WTC11 (cell line): Measurements from ENCODE around the gene KIAA0930.

ENCODE experiments used
- ATF3 ChIP-seq: sonication (generic); formaldehyde crosslinking; conservative IDR thresholded peaks from 2 replicates; pipeline ENCODE4 v1.8.1; 2022; ENCODE audit warnings: mild to moderate bottlenecking, missing genetic modification reagents
- CREB1 ChIP-seq: sonication (generic); formaldehyde crosslinking; IDR thresholded peaks from 2 replicates; pipeline ENCODE4 v1.8.0; 2023; ENCODE audit warnings: mild to moderate bottlenecking, missing genetic modification reagents
- FOXJ3 ChIP-seq: sonication (generic); formaldehyde crosslinking; IDR thresholded peaks from 2 replicates; pipeline ENCODE4 v1.9.0; 2021; ENCODE audit warnings: missing genetic modification reagents, mild to moderate bottlenecking, borderline replicate concordance
- MXD4 ChIP-seq: fragments of 250-450 bp; sonication (Bioruptor Pico); IDR thresholded peaks from 2 replicates; pipeline ENCODE4 v1.8.0; 2021; ENCODE audit warnings: mild to moderate bottlenecking, moderate library complexity, borderline replicate concordance
- NR3C1 ChIP-seq: sonication (generic); formaldehyde crosslinking; conservative IDR thresholded peaks from 2 replicates; pipeline ENCODE4 v1.8.1; 2023; ENCODE audit warnings: low read depth, mild to moderate bottlenecking, missing genetic modification reagents
- TF ChIP-seq, protein P1 (sequence below): fragments of 200-600 bp; IDR thresholded peaks from 2 replicates; pipeline ENCODE4 v1.8.0; 2022; ENCODE audit warnings: antibody characterized with exemption
- TF ChIP-seq, protein P2 (sequence below): sonication (generic); formaldehyde crosslinking; IDR thresholded peaks from 2 replicates; pipeline ENCODE4 v1.8.0; 2022; ENCODE audit warnings: missing genetic modification reagents

DNA sequence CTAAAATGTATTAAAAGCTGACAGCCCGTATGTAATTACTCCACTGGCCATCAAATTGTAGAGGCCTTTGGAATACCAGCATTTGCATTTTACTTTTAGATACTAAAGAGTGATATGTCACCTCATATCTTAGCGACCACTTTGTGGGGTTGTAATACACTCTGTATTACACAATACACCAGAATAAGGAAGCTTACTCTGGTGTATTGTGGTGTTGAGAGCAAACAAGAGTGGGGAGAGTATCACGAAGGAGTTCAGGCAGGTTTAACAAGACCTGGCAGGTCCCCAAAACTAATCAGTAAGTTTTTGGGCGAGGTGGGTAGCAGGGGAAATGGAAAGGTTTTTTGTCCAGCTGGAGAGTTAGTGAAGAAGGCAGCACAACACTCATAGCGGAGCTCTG is 73.8 kb downstream of the KIAA0930 start:
- TF ChIP-seq, protein P1, sequence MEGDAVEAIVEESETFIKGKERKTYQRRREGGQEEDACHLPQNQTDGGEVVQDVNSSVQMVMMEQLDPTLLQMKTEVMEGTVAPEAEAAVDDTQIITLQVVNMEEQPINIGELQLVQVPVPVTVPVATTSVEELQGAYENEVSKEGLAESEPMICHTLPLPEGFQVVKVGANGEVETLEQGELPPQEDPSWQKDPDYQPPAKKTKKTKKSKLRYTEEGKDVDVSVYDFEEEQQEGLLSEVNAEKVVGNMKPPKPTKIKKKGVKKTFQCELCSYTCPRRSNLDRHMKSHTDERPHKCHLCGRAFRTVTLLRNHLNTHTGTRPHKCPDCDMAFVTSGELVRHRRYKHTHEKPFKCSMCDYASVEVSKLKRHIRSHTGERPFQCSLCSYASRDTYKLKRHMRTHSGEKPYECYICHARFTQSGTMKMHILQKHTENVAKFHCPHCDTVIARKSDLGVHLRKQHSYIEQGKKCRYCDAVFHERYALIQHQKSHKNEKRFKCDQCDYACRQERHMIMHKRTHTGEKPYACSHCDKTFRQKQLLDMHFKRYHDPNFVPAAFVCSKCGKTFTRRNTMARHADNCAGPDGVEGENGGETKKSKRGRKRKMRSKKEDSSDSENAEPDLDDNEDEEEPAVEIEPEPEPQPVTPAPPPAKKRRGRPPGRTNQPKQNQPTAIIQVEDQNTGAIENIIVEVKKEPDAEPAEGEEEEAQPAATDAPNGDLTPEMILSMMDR, result no peak
- TF ChIP-seq ATF3 (CRISPR knock-in tag), result no peak
- TF ChIP-seq, protein P2, sequence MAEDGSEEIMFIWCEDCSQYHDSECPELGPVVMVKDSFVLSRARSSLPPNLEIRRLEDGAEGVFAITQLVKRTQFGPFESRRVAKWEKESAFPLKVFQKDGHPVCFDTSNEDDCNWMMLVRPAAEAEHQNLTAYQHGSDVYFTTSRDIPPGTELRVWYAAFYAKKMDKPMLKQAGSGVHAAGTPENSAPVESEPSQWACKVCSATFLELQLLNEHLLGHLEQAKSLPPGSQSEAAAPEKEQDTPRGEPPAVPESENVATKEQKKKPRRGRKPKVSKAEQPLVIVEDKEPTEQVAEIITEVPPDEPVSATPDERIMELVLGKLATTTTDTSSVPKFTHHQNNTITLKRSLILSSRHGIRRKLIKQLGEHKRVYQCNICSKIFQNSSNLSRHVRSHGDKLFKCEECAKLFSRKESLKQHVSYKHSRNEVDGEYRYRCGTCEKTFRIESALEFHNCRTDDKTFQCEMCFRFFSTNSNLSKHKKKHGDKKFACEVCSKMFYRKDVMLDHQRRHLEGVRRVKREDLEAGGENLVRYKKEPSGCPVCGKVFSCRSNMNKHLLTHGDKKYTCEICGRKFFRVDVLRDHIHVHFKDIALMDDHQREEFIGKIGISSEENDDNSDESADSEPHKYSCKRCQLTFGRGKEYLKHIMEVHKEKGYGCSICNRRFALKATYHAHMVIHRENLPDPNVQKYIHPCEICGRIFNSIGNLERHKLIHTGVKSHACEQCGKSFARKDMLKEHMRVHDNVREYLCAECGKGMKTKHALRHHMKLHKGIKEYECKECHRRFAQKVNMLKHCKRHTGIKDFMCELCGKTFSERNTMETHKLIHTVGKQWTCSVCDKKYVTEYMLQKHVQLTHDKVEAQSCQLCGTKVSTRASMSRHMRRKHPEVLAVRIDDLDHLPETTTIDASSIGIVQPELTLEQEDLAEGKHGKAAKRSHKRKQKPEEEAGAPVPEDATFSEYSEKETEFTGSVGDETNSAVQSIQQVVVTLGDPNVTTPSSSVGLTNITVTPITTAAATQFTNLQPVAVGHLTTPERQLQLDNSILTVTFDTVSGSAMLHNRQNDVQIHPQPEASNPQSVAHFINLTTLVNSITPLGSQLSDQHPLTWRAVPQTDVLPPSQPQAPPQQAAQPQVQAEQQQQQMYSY (CRISPR knock-in tag), result no peak
- no peak for TF ChIP-seq CREB1
- no peak for TF ChIP-seq FOXJ3 (CRISPR knock-in tag)
- no peak for TF ChIP-seq MXD4 (CRISPR knock-in tag)
- no peak for TF ChIP-seq NR3C1
